COLO668 (cell line): ENCODE measurements around the gene PIAS3.
A peak's percentile ranks its signal among the peaks of the same experiment; 100 is the strongest.
"Not testable (repeated sequence)": the region's sequence is repeated elsewhere in the genome, so short reads cannot be mapped to it uniquely, and the experiment has no call there.

Experiments used
- DNase-seq: peaks from one replicate; lab custom pipeline; 2025; ENCODE audit not compliant: unreplicated experiment; lab: John Stamatoyannopoulos, UW

PIAS3 gene

DNA sequence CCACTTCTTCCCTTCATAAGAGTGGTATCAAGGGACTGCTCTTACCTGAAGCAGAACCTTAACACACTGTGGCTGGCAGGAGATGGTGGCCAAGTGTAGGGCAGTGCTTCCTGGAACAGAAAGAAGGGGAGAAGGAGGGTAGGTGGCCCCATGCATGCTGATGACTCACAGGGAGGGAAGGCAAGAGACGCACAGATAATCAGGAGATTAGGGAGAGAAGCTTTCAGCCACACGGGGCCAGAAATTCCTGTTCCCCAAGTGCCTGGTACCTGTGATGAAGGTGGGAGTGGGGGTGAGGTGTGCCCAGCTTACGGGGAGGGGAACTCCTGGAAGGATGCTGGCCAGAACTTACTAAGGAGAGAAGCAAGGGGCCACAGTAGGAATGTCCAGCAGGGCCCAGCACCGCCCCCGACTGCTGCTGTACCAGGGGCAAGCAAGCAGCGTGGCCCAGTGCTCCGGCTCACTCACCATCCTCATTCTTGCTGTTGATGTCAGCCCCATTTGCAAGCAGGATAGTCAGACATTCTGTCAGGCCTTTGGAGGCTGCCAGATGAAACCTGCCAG lies 19.1 kb upstream of the PIAS3 start:
- no peak for DNase-seq

DNA sequence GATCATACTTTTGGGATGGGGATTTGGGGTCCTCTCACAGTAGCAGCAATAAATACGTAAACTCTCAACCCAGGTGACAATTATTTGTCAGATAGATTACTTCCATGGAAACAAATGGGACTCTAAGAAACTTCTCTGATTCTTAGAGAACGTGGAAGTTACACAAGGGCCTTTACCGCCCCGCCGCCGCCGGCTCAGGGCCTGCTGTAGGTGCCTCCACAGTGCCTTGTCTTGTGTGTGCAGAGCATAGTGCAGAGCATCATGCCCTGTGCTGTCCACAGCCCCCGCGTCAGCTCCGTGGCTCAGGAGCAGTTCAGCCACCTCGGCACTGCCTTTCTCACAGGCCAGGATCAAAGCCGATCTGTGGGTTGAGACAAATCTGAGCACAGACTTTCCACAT lies 15.8 kb upstream of the PIAS3 start:
- no peak for DNase-seq

DNA sequence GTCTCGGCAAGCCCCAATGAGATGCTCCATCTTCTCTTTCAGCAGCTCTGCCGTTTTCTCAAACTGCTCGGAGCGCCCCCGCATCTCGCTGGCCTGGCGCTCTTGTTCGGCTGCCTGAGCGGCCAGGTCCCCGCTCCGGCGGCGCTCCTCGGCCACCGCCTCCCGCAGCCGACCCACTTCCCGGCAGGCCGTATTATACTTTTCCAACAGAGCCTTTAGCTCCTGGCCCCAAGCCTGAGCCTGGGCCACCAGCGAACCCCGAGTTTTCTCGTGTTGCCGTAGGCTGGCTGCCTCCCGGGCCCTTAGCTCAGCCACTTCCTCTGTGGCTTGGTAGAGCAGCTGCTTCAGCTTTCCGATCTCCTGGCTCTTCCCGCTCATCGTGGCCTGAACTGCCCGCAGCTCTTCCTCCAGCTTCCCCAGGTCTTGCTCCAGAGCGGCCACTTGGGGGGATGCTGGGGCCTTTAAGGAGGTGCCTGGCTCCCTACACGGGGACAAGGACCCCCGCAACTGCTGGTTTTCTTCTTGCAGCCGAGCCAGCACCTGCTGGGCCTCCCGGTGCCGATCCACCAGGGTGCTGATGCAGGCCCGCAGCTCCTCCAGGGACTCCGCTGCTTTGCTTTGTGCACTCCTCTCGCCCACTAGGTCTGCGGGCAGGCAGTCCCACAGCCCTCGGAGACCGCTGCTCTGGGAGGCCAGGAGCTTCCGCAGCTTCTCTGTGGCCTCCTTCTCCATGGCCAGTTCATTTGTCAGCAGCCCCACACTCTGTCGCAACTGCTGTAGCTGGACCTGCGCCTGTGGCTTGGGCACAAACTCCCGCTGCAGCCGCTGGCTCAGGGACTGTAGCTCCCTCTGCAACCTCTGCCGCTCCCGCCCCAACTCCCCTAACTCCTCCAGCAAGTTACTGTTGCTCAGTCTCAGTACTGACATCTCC lies 13.4 kb upstream of the PIAS3 start:
- peak; percentile 62 for DNase-seq

DNA sequence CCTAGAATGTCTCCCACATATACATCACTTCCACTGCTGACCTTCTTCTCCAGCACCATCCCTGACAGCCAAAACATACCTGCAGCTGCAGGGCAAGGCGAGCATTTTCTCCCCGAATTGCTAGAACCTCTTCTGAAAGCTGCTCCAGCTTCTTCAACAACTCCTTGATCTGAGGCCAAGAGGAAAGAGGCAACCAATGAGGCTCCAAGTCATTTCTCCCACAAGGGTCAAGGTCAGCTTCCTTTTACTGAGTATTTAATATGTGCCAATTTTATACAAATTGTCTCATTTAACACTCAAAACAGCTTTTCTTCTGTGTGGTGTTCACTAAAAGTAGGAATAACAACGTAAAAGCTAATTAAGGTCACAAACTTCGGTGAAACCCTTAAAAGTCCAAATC lies 9.4 kb upstream of the PIAS3 start:
- no peak for DNase-seq

DNA sequence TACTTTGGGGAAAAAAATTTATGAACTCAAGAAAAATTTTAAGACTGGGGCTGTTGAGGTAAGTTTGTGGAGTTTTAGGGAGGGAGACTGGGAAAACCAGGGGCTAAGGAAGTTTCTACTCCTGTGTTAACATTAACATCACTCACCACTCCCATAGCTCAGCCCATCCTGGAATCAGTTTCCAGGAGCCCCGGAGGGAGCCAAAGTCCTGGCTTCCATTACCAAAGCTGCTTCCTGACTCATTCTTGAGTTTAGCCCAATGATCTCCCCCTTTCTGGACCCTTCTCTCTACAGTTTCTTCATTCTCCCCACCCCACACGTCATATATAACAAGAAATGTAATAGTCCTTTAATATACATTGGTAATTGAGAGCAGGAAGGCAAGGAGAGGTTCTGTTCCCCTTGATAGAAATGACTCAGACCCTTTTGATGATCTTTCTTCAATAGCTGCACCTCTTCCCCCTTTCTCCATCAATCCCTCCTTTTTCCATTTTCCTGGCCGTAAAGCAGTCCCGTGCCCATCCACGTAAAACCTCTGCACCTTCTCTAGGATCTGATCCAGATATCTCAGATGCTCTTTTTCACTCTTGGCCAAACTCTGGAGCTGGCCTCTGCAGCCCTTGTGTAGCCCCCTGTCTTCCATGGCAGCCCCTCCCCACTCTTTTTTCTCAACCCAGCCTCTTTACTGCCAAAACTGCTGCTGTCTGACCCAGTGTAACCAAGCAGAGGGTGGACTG lies 4.6 kb upstream of the PIAS3 start:
- DNase-seq: no peak

DNA sequence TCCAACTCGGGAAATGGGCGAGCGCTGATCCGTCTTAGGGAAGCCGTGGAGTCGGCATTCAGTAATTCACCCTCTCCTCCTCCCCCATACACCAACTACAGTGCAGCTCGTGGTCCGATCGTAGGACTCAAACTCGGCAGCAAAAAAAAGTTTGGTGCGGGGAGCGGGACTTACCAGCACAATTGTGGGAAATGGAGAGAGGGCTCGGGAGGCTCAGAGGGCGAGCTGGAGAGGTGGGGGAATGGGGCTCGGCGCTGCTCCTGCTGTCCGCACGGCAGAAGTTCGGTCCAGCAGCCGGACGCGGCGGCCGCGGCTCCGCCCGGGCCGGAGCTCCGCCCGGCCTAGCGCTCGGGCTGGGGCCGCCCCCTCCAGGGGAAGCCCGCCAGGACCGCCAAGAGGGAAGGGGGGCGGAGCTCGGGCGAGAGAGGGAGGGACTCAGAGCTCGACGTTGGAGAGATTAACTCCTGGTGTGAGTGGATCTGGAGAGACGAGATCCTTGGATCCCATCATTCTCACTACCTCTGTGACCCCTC lies 676 bp upstream of the PIAS3 start:
- peak; percentile 88 for DNase-seq

DNA sequence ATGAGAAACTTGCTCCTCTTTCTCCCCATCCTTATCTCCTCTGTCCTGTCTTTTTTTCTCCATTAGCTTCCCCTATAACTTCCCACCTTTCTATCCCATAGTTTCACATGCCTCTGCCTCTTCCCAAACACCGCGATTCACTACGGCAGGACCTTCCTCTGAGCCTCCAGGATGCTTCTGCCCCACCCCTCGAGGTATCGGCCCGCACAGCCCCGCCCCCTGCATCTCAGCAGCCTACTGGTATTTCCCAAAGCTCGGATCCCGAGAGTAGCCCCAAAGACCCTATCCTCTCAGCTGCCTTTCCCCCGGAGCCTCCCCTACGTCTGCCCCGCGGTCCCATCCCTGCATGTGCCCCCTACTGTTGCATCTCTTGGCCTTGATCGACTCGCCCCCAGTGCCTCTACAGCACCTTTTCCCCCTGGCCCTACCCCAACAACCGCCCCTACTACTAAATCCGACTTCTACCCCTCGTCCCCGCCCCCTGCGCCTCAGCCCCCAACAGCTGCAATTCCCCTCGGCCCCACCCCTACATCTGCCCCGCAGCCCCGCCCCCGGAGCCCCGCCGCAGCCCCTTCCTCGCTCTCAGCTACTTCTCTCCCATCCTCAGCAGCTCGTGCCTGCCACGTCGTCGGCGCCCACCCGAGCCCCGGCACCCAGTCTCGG lies 512 bp downstream of the PIAS3 start:
- DNase-seq: peak; percentile 56

DNA sequence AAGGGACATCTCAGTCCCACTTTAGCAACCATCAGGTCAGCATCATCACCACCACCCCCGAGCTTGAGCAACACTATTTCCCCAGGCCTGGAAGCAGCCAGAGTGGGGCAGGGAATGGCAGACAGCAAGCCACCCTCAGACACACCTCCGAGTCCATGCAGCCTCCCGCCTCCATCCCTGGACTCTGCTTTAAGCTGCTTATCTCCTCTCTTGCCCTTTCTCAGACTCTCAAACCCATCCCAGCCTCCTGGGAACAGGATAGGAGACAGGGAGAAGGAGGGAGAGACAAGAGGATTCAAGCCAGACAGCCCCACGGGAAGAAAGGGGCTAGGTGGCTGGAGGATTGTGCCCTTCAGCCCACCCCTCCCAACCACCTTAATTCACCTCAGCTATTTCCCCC lies 1.7 kb downstream of the PIAS3 start:
- no peak for DNase-seq

DNA sequence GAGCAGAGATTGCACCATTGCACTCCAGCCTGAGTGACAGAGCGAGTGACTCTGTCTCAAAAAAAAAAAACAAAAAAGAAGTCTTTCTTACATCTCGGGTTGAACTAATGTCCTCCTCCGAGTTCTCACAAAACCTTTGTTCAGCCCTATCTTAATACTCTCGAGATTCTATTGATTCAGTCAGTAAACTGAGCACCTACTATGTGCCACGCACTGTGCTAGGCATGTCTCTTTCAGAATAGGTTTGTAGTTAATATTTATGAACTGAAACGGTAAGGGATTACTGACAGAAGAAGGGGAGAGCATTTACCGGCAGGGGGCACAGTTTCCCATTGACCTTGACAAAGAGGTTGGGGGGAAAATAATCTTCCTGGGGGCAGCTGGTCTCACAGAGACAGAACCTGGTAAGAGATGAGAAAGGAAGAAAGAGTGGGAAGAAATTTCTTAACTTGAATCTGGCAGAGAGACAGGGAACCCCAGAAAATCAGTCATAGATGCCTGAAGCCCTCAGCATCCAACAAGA lies 3.4 kb downstream of the PIAS3 start:
- no peak for DNase-seq

DNA sequence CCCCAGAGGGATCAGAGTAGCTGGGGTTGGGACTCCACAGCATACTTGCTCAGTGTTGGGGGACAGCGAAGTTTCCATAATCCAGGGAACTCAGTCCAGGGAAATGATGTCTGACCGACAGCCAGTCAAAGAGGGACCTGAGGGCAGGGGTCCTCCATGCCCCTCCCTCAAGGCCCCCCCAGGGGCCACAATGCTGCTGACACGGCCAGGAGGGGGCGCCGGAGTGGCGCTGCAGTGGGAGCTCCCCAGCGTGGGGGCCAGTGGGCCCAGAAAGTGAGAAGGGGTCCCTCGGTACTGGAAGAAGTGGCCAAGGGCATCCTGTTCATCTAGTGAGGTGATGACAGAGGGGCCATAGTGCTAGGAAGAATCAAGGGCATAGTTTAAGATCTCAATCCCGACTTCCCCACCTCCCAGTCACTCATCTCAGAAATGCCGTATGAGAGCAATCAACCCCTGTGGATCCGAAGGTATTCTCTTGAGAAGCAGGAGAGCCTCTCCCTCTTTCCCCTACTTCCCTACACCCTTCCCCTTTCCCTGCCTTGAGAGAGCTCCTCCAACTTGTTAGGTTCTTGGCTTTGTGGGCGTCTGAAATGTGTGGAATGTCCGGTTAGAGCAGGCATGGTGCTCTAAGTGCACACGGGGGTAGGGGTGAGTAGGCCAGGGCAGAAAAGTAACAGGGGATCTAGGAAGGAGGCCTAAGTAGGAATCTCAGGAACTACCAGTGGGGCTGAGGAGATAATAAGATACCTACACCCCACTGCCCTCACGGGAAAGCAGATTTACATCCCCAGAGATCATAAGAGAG lies 9.3 kb downstream of the PIAS3 start:
- no peak for DNase-seq

DNA sequence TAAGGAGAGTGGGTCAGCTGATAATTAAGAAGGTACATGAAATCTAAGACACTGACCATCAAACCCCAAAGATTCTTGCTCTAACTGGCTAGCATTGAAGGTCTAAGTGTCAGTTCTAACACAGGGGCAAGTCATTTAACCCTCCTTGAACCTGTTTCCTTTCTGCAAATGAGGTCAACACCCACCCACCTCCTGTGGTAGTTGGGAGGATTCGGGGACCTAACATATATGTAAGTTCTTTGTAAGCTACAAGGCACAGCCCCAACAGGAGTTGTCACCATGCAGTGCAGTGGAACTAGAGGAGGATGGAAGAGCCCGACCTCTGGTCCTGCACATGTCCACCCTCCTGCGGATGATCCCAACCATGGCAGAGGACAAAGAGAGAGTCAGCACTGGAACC lies 11.1 kb downstream of the PIAS3 start:
- no peak for DNase-seq

DNA sequence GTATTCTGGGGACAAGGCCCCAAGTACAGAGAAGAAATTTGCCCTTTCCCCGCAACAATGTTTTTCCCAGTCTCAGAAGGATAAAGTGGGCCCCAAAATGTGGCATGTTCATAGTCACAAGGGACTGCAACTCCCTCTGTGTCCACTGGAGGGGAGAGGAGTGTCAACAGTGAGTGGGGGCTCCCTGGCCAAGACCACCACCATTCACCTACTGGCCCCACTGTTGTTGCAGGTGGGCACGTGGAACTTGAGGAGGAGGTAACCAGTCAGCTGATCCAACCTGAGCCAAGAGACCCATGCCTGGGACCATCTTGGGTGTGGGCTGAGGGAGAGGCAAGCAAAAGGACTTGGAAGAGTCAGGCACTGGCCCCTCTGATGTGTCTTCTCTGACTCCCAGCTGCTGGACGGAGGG lies 12.7 kb downstream of the PIAS3 start:
- peak; percentile 28 for DNase-seq

DNA sequence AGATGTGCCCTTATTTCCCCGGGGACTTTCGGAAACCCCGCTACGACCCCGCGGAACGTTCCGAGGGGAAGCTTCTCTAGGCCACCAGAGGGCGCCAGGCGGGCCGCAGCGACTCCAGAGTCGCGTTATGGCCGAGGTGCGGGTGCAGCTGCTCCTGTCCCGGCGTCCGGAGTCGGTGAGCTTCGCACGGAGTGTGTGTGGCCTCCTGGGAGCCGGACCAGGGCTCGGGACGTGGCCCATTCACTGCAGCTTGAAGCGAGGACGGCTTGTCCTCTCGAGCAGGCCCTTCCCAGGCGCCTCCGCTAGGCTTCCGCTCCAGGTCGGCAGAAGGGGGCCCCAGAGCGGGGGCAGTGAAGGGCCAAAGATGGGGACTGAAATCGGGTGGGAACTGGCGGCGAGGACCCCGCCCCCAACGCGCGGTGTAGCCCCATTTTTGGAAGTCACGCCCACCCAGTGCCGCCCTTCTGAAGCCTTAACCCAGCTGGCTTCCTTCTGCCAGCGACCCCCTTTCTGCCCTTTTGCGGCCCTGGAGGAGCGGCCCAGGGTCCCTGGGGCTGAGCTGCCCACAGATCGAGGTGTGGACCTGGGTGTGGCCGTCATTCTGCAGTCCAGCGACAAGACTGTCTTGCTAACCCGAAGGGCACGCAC lies 13.2 kb downstream of the PIAS3 start, which contains the start of gene NUDT17:
TSS of gene NUDT17 (plus strand) at position 117 of the 648 bp plus-strand sequence. CDS start at position 128, 11 bp downstream.
- DNase-seq: peak; percentile 89

DNA sequence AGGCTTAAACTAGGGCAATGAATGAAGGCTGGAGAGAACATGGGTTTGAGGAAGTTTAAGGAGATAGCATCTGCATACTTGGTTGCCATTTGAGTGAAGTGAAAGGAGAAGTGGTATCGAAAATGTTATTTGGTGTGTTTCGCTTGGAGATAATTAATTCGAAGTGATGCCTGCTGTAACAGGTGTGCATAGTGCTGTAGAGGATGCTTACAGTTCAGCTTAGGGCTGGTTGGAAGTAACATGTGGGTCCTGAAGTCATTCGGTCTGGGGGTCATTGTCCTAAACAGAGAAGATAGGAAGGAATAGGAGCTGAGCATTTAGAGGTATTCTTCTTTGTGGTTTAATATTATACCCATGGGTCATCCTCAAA lies 13.8 kb downstream of the PIAS3 start:
- no peak for DNase-seq

DNA sequence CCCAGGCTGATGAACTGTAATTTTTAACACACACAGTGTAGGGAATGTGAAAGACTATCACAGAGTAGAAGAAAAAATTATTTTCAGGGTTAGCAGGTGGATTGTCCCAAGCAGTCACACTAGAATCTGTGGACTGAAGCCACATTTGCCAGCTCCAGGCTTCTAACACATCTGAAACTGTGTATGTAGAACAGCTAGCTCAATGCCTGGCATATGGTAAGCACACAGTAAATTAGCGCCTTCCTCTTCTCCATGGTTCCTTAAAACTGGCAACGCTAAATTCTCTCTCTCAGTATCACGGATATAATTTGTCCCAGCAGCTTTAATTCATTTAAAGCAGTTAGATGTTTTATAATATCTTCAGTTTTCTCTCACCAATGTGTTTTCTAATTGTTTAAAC lies 15.8 kb downstream of the PIAS3 start:
- no peak for DNase-seq

DNA sequence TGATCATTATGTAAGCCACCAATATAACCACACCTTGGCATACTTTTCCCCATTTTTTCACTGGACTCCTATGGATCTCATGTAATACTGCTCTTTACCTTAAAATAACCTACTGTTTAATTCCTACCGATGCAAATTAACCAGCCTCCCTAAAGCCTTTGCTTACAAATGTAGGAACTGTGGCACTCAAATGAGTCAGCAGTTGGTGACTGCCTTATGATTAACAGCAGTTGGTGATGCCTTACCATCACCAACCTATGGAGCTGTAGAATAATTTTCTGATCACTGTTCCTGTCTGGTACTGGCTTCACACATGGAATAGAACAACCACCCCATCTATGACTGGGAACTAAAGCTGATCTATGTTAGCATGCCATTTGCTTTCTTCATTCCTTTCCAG lies 21.2 kb downstream of the PIAS3 start:
- no peak for DNase-seq

DNA sequence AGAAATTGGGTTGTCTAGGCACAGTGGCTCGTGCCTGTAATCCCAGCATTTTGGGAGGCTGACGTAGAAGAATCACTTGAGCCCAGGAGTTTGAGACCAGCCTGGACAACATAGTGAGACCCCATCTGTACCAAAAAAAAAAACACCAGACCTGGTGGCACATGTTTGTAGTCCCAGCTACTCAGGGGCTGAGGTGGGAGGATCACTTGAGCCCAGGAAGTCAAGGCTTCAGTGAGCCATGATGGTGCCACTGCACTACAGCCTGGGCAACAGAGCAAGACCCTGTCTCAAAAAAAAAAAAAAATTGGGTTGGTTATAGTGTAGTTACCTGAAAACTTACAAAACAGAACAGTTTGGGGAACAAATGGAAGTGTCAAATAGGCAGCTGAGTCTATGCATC lies 28.1 kb downstream of the PIAS3 start:
- DNase-seq: not testable (repeated sequence)

DNA sequence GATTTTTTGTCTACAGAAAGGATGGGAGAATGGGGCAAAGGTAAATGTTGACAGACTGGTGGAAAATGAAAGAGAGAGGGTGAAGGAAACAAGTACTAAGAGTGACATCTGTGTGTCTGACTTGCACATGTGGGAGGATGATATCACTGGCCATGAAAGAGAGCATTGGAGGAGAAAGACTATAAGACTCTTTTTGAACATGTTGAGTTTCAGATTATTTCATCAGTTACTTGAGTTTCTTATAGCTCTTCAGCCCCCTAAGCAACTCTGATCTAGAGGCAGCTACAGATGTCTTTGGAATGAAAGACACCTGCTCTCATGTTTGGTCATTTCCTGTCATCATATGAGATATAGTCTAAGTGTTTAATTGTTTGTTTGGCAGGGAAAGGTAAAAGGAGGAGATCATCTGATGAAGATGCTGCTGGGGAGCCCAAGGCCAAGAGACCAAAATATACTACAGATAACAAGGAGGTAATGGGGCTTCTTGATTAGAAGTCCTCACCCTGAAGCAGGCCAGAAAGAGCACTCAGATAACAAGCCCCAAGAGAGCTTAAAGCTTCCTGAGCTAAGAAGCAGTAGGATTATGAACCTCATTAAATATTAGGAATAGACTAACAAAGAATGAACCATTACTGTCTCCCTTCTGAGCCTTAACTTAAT lies 30.4 kb downstream of the PIAS3 start:
- no peak for DNase-seq

DNA sequence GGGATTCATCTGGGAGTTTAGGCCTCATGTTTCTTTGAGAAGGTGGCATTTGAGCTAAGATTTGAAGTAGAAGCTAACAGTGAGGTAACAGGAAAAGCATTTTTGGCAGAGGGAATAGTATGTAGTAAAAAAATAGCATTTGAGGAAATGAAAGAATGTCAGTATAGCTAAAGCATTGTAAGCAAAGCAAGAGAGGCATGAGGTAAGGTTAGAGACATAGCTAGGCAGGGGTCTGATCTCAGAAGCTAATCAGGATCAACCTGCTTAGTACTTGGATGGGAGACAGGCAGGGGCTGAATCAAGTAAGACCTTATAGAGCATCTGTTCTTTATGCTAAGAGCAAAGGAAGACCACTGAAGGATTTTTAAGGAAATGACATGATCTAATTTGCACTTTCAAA lies 30.9 kb downstream of the PIAS3 start:
- DNase-seq: no peak
